DMS114 treated with DMSO at 0.1 percent for 48 hours (cell line): ENCODE results near the gene POLR2H.

Experiments
- DNase-seq: peaks from one replicate; lab custom pipeline; 2025; ENCODE audit not compliant: unreplicated experiment; lab: John Stamatoyannopoulos, UW

POLR2H gene

GRCh38 chr3:184368116-184368515 lies 6.6 kb downstream of the POLR2H start:
- no peak for DNase-seq

GRCh38 chr3:184368586-184369183 lies 7.2 kb downstream of the POLR2H start:
- no peak for DNase-seq

- DNase-seq: peak; percentile 70
These were observed 10.1 kb downstream of the POLR2H start for GRCh38 chr3:184371570-184372018.

- DNase-seq: no peak
These were observed 10.8 kb downstream of the POLR2H start for GRCh38 chr3:184372296-184372821.

- DNase-seq: no peak
These were observed 11.4 kb downstream of the POLR2H start for GRCh38 chr3:184372911-184373310.

GRCh38 chr3:184373422-184373821 lies 11.9 kb downstream of the POLR2H start:
- DNase-seq: no peak

- DNase-seq: no peak
These were observed 14.4 kb downstream of the POLR2H start for GRCh38 chr3:184375747-184376461.

- no peak for DNase-seq
These were observed 15.9 kb downstream of the POLR2H start for GRCh38 chr3:184377374-184377773.

- DNase-seq: no peak
These were observed 16.5 kb downstream of the POLR2H start, which contains the start of gene THPO for GRCh38 chr3:184377882-184378445. Gene THPO (minus strand): TSS chr3:184378207. CDS start chr3:184376259, 1,948 bp downstream.

- no peak for DNase-seq
These were observed 17.3 kb downstream of the POLR2H start for GRCh38 chr3:184378651-184379357.

- DNase-seq: no peak
These were observed 18.1 kb downstream of the POLR2H start, which contains the start of gene CHRD for GRCh38 chr3:184379358-184380184. Gene CHRD (plus strand): TSS chr3:184380054. CDS start chr3:184380319, 265 bp downstream.

- DNase-seq: no peak
These were observed 18.7 kb downstream of the POLR2H start for GRCh38 chr3:184380185-184380626.

- DNase-seq: no peak
These were observed 19.2 kb downstream of the POLR2H start for GRCh38 chr3:184380627-184381260.

- DNase-seq: no peak
These were observed 20.0 kb downstream of the POLR2H start for GRCh38 chr3:184381261-184382224.

- no peak for DNase-seq
These were observed 21.0 kb downstream of the POLR2H start for GRCh38 chr3:184382326-184383032.

GRCh38 chr3:184383033-184383740 lies 21.7 kb downstream of the POLR2H start:
- DNase-seq: no peak

GRCh38 chr3:184384342-184384741 lies 22.8 kb downstream of the POLR2H start:
- DNase-seq: no peak
